GM18909 (cell line): ENCODE results near the gene SYNRG.
A peak's percentile ranks its signal among the peaks of the same experiment; 100 is the strongest.
"Not testable (repeated sequence)": the region's sequence is repeated elsewhere in the genome, so short reads cannot be mapped to it uniquely, and the experiment has no call there.

Experiments used
- ATAC-seq: cut with Tn5 transposase; IDR thresholded peaks from one replicate; pipeline ENCODE4 v1.9.1; 2021; ENCODE audit warnings: mild to moderate bottlenecking; ENCODE audit not compliant: unreplicated experiment, poor library complexity

The SYNRG gene

DNA sequence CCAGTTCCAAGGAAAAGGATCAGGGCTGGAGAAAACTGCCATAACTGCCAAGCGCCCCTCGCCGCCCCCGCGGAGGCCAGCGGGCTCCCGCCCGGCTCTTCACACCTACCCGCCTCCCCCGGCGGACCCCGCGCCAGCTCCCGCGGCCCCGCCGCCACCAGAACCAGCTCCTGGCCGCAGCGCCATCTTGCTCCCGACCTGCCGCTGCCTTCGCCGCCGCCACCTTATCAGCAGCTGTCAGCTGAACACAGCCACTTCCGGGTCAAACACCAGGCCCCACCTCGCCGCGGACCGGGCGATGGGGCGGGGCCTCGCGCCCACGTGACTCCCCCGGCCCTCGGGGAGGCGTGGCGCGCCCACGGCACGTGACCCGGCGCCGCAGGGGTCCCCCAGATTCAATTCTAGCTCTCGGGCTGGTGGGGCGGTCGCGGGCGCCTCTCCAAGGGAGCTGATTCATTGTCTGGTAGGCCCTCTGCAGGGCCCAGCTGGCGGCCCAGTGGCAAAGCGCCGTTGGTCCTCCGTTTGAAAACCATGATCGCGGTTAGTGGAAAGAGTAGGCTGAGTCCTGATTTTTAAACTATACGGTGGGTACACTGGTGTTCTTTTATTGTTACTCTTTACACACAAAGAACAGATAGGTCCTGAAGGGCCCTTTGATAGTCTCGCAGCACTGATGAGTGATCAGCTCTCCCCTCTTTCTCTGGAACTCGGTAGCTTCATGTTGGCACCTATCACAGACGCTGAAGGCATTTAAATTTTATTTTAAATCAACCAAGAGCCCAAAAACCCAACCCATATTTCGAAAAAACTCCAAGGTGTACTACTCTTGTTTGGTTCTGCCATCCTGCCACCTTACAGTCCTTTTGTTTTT is at the start of gene SYNRG:
Gene SYNRG, minus strand, starts transcription at position 249 of the 871 bp plus-strand sequence. Its CDS starts 63 bp downstream, at position 186.
- peak; percentile 89 for ATAC-seq

DNA sequence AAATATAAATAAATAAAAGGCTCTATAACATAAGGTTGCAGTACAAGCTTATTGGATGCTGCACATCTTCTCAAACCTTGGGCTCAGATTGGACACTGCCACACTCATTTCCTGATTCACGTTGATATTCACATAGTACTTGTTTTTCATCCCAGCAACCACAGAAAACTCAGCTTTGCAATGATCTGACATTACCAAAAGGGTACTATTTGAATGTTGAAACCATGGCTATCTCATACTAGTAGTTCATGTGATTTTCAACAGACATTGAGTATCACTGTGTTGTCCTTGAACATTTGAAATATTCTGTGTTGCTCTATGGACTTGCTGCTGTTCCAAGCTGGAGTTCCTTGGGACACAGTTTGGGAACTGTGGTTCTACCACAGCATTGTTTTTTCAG is 48.0 kb upstream of the SYNRG start:
- no peak for ATAC-seq

GRCh38 chr17:37651849-37652248 is 42.6 kb upstream of the SYNRG start:
- ATAC-seq, result no peak

GRCh38 chr17:37650419-37651003 is 41.3 kb upstream of the SYNRG start:
- no peak for ATAC-seq

- no peak for ATAC-seq
These were observed 39.3 kb upstream of the SYNRG start for GRCh38 chr17:37648555-37648954.

GRCh38 chr17:37647856-37648255 is 38.6 kb upstream of the SYNRG start:
- ATAC-seq, result no peak

DNA sequence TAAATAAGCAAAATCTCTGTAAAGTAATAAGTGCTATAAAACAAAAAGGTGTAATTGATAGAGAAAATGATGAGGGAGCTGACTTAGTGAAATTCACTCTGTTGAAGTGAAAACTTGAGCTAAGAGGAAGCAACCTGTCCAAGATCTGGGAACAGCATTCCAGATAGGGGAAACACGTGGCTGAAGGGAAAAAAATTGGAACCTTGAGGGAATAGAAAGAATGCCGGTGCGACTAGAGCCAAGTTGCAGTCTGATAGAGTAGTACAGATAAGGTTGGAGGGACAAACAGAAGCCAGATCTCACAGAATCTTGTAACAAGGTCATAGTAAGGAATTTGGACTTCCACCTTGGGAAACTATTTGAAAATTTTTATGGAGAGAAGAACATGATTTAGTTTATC is 34.7 kb upstream of the SYNRG start:
- ATAC-seq, result no peak

GRCh38 chr17:37643118-37643766 is 34.0 kb upstream of the SYNRG start, which contains the start of gene DDX52:
Gene DDX52, minus strand, starts transcription at chr17:37643446. Its CDS starts 26 bp downstream, at chr17:37643420.
- peak; percentile 84 for ATAC-seq

GRCh38 chr17:37642681-37643080 is 33.5 kb upstream of the SYNRG start:
- no peak for ATAC-seq

- ATAC-seq, result no peak
These were observed 30.8 kb upstream of the SYNRG start for GRCh38 chr17:37640015-37640414.

- ATAC-seq, result no peak
These were observed 28.7 kb upstream of the SYNRG start for GRCh38 chr17:37637956-37638355.

DNA sequence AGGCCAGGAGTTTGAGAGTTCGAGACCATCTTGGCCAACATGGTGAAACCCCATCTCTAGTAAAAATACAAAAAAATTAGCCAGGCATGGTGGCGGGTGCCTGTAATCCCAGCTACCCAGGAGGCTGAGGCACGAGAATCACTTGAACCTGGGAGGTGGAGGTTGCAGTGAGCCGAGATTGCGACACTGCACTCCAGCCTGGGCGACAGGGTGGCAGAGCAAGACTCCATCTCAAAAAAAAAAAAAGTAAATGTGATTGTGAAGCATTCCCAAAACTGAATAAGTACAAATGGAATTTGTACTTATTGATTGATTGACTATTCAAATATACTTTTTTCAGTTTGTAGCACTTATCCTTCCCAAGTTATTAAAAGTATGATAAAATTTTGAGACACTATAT is 7.2 kb upstream of the SYNRG start:
- not testable (repeated sequence) for ATAC-seq

- ATAC-seq, result no peak
These were observed 5.6 kb upstream of the SYNRG start for GRCh38 chr17:37614823-37615222.

- no peak for ATAC-seq
These were observed 5.2 kb upstream of the SYNRG start for GRCh38 chr17:37614391-37614790.

DNA sequence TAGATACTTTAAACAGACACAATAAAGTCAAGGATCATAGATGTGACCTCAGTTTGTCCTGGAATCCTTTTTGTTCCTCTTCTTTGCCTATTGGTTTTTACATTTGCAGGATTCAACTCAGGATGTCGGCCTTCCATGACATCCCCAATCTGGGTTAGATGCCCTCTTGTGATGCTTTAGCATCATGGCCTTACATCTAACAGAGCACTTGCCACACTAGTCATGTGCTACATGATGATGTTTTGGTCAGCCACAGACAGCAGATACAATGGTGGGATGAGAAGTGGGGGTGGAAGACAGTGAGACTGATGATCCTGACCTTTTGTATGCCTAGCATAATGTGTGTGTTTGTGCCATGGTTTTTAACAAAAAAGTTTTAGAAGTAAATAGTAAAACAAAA is 1.8 kb upstream of the SYNRG start:
- no peak for ATAC-seq

DNA sequence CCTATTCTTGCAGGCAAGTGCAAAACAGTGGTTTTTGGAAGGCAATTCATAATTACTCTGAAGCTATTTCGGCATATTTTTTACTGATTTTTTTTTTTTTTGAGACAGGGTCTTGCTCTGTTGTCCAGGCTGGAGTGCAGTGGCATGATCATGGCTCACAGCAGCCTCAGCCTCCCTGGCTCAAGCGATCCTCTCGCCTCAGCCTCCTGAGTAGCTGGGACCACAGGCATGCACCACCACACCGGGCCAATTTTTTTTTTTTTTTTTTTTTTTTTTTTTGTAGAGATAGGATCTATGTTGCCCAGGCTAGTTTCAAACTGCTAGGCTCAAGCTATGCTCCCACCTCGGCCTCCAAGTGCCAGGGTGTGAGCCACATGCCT is 813 bp upstream of the SYNRG start:
- not testable (repeated sequence) for ATAC-seq

GRCh38 chr17:37608351-37609169 is 658 bp downstream of the SYNRG start:
- ATAC-seq, result peak; percentile 25

DNA sequence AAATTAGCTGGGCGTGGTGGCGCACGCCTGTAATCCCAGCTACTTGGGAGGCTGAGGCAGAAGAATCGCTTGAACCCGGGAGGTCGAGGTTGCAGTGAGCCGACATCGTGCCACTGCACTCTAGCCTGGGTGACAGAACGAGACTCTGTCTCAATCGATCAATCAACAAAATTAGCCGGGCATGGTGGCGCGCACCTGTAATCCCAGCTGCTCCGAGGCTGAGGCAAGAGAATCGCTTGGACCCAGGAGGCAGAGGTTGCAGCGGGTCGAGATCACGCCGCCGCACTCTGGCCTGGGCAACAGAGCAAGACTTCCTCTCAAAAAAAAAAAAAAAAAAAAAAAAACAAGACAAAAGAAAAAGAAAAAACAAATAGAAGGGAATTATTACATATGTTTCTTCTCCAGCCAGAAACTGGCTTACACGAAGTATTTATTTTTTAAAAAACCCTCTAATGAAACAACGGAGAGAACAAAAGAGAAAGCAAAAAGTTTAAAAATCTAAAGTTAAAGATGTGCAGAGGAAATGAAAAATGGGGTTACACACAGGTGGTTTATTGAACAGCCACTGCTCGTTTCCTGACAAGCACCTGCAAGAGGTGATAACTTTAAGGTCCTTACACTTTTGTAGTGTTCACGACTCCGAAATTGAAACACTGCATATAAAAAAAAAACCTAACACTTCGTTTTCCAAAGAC is 1.4 kb downstream of the SYNRG start:
- no peak for ATAC-seq

GRCh38 chr17:37605813-37606505 is 3.3 kb downstream of the SYNRG start:
- ATAC-seq, result no peak
